ENCODE results near the gene WDR7.

DNA sequence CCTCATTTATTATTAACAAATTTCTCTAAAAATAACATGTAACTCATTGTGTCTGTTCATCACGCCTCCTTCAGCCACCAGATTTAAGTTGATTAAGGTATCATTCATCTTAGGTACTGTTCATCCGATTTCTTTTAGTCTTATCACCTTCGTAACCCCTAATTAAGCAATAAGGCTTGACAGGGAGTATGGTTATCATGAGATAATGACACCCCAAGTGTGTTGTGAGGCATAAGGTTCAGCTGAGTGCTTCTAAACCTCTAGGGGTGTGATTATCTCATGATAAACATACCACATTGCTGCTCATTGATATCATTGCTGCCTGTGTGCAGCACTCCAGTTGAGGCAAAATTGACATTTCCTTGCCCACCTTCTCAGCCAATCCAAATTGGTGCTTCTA lies 336.9 kb downstream of the WDR7 start:
- TF ChIP-seq, protein P1, sequence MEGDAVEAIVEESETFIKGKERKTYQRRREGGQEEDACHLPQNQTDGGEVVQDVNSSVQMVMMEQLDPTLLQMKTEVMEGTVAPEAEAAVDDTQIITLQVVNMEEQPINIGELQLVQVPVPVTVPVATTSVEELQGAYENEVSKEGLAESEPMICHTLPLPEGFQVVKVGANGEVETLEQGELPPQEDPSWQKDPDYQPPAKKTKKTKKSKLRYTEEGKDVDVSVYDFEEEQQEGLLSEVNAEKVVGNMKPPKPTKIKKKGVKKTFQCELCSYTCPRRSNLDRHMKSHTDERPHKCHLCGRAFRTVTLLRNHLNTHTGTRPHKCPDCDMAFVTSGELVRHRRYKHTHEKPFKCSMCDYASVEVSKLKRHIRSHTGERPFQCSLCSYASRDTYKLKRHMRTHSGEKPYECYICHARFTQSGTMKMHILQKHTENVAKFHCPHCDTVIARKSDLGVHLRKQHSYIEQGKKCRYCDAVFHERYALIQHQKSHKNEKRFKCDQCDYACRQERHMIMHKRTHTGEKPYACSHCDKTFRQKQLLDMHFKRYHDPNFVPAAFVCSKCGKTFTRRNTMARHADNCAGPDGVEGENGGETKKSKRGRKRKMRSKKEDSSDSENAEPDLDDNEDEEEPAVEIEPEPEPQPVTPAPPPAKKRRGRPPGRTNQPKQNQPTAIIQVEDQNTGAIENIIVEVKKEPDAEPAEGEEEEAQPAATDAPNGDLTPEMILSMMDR (IDR thresholded peaks at IDR 0.05), result no peak
- TF ChIP-seq POLR2A (IDR thresholded peaks at IDR 0.05), result no peak
- TF ChIP-seq EP300 (IDR thresholded peaks at IDR 0.05), result no peak
- no peak for TF ChIP-seq POLR2AphosphoS5 (IDR thresholded peaks at IDR 0.05)
